Astrocyte of the spinal cord (primary cell): ENCODE data around the gene PPEF2.

Source experiments
- DNase-seq: peaks from one replicate; pipeline ENCODE4 v3.0.0; 2011; ENCODE audit warnings: low read depth, low spot score
- H3K4me3 ChIP-seq: 2 replicates; pipeline ENCODE4 v1.5.1; 2011; ENCODE audit warnings: low read depth, mild to moderate bottlenecking, low read length, moderate library complexity
- in situ Hi-C: cut with HindIII; loops from 2 replicates; pipeline ENCODE4 v1.10.0; 2017; ENCODE audit warnings: low sequenced_read_pairs
- TF ChIP-seq, protein P1 (sequence below): IDR thresholded peaks from 2 replicates; pipeline ENCODE4 v1.5.1; 2012; ENCODE audit warnings: low read depth, mild to moderate bottlenecking, low read length, inconsistent platforms

Gene PPEF2

GRCh38 chr4:75881476-75881875, 20.8 kb downstream of the PPEF2 start:
- H3K4me3 ChIP-seq = no peak overlapping the region
- in situ Hi-C loops = no loop called here
- TF ChIP-seq, protein P1, sequence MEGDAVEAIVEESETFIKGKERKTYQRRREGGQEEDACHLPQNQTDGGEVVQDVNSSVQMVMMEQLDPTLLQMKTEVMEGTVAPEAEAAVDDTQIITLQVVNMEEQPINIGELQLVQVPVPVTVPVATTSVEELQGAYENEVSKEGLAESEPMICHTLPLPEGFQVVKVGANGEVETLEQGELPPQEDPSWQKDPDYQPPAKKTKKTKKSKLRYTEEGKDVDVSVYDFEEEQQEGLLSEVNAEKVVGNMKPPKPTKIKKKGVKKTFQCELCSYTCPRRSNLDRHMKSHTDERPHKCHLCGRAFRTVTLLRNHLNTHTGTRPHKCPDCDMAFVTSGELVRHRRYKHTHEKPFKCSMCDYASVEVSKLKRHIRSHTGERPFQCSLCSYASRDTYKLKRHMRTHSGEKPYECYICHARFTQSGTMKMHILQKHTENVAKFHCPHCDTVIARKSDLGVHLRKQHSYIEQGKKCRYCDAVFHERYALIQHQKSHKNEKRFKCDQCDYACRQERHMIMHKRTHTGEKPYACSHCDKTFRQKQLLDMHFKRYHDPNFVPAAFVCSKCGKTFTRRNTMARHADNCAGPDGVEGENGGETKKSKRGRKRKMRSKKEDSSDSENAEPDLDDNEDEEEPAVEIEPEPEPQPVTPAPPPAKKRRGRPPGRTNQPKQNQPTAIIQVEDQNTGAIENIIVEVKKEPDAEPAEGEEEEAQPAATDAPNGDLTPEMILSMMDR = no peak
- no peak for DNase-seq

- in situ Hi-C loops = no loop called here
- no peak for DNase-seq
- no peak overlapping the region for H3K4me3 ChIP-seq
- TF ChIP-seq, protein P1 = no peak
Observed at GRCh38 chr4:75880278-75880677, 22.0 kb downstream of the PPEF2 start.

DNA sequence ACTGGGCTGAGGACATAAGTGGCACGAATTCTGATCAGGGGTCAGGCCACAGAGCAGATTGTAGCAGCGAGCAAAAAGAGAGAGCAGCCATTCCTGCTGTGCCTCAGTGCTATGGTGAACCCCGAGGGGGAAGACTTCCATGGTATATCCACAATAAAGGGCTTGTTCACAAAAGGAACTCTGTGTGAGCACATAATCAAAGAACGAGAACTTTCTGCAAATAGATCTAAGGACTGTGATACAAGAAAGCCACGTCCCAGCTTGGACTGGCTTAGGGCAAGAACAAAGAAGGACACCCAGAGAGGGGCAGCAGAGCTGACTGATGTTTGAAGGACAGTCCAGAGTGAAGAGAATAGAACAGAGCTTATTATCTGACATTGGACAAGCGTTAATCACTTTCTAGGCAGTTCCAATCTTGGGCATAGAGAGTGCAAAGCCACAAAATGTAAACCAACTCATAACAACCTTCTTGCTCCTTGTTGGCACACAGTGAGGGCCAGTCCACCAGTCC, 24.0 kb downstream of the PPEF2 start:
- TF ChIP-seq, protein P1 = no peak
- no peak for DNase-seq
- H3K4me3 ChIP-seq = no peak overlapping the region
- in situ Hi-C loops = no loop called here

- H3K4me3 ChIP-seq = no peak overlapping the region
- TF ChIP-seq, protein P1 = no peak
- DNase-seq = no peak
- in situ Hi-C loops = no loop called here
Observed at GRCh38 chr4:75876218-75876617, 26.0 kb downstream of the PPEF2 start.

DNA sequence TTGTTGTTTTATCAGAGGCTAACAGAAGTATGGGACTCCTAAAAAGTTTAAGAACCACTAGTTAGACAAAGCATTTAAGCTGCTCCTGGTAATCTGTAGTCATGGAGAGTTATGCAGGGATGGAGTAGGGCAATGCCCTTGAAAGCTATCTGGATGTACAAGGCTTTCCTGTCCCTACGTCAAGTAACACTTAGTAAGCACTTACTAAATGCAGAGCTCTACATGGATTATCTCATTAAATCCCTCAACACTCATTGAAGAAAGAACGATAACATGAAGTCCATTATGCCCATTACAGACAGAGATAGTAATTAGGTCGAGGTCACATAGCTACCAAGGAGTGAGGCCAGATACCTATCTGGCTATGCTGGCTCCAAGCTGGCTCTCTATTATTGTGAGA, 33.2 kb downstream of the PPEF2 start:
- H3K4me3 ChIP-seq = no peak overlapping the region
- TF ChIP-seq, protein P1 = no peak
- DNase-seq = no peak
- in situ Hi-C loops = no loop called here

GRCh38 chr4:75867130-75867529, 35.1 kb downstream of the PPEF2 start:
- DNase-seq = no peak
- TF ChIP-seq, protein P1 = no peak
- in situ Hi-C loops = no loop called here

DNA sequence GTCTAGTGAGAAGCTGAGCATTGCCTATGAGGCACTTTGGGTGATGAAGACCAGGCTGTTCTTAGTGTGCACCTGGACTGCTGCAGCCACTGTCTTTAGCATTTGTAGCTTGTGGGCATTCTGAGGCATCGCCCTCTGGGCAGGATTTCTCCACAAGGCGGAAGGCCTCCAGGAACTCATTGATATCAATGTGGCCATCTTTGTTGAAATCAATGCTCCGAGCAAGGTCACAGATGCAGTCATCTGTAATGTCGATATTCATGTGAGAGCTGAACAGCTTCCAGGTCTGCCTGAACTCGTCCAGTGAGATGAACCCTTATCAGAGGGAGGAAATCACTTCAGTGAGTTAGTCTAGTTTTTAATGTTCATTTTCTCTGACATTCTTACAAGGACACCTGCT, 41.6 kb downstream of the PPEF2 start:
- no peak overlapping the region for H3K4me3 ChIP-seq
- DNase-seq = no peak
- TF ChIP-seq, protein P1 = no peak
- in situ Hi-C loops = no loop called here

More at GRCh38 chr4:75867130-75867529, 35.1 kb downstream of the PPEF2 start:
- H3K4me3 ChIP-seq = no peak overlapping the region
